ENCODE measurements around the gene EFCAB10. TPM values are rescaled to one million over a fixed set of nuclear protein-coding genes. Genes with fewer than 3 reads are reported as not detected.
"Not testable (repeated sequence)": the region's sequence is repeated elsewhere in the genome, so short reads cannot be mapped to it uniquely, and the experiment has no call there.

The EFCAB10 gene
- polyA plus RNA-seq, 1 donor = 2.2 TPM

- DNase-seq = not testable (repeated sequence)
Measured at GRCh38 chr7:105599080-105599479, 17.8 kb upstream of the EFCAB10 start.

- no peak for DNase-seq
Measured at GRCh38 chr7:105596866-105597265, 15.6 kb upstream of the EFCAB10 start.

GRCh38 chr7:105594034-105594433 lies 12.7 kb upstream of the EFCAB10 start:
- no peak for DNase-seq

GRCh38 chr7:105591522-105591921 lies 10.2 kb upstream of the EFCAB10 start:
- no peak for DNase-seq

GRCh38 chr7:105590793-105591192 lies 9.5 kb upstream of the EFCAB10 start:
- DNase-seq = no peak

- peak; percentile 59 for DNase-seq
Measured at GRCh38 chr7:105589356-105590077, 8.2 kb upstream of the EFCAB10 start.

GRCh38 chr7:105587909-105588635 lies 6.8 kb upstream of the EFCAB10 start:
- DNase-seq = no peak

GRCh38 chr7:105585850-105586500 lies 4.7 kb upstream of the EFCAB10 start:
- no peak for DNase-seq

- no peak for DNase-seq
Measured at GRCh38 chr7:105584165-105584564, 2.9 kb upstream of the EFCAB10 start.

- no peak for DNase-seq
Measured at GRCh38 chr7:105583061-105583460, 1.8 kb upstream of the EFCAB10 start.

- DNase-seq = no peak
Measured at GRCh38 chr7:105580022-105580740, 1.1 kb downstream of the EFCAB10 start.

GRCh38 chr7:105578496-105578895 lies 2.8 kb downstream of the EFCAB10 start:
- no peak for DNase-seq

- DNase-seq = no peak
Measured at GRCh38 chr7:105577251-105577650, 4.0 kb downstream of the EFCAB10 start.

- no peak for DNase-seq
Measured at GRCh38 chr7:105571891-105572290, 9.4 kb downstream of the EFCAB10 start.

- no peak for DNase-seq
Measured at GRCh38 chr7:105567821-105568220, 13.5 kb downstream of the EFCAB10 start.

GRCh38 chr7:105567024-105567423 lies 14.3 kb downstream of the EFCAB10 start:
- DNase-seq = no peak

GRCh38 chr7:105565190-105565589 lies 16.1 kb downstream of the EFCAB10 start:
- DNase-seq = no peak

- no peak for DNase-seq
Measured at GRCh38 chr7:105559926-105560325, 21.4 kb downstream of the EFCAB10 start.

- DNase-seq = no peak
Measured at GRCh38 chr7:105538339-105538738, 43.0 kb downstream of the EFCAB10 start.

- no peak for DNase-seq
Measured at GRCh38 chr7:105532709-105533460, 48.4 kb downstream of the EFCAB10 start.

GRCh38 chr7:105531792-105532671 lies 49.3 kb downstream of the EFCAB10 start, which contains the start of gene RINT1:
TSS of gene RINT1 (plus strand) at chr7:105532201. CDS start at chr7:105532316, 115 bp downstream.
- DNase-seq = peak; percentile 88
